GM18498 (cell line): Measurements from ENCODE around the gene TMEM51.
"Not testable (repeated sequence)": the region's sequence is repeated elsewhere in the genome, so short reads cannot be mapped to it uniquely, and the experiment has no call there.

Source experiments
- ATAC-seq: cut with Tn5 transposase; IDR thresholded peaks from one replicate; pipeline ENCODE4 v1.9.1; 2021; ENCODE audit warnings: mild to moderate bottlenecking, moderate library complexity; ENCODE audit not compliant: unreplicated experiment

Gene TMEM51

DNA sequence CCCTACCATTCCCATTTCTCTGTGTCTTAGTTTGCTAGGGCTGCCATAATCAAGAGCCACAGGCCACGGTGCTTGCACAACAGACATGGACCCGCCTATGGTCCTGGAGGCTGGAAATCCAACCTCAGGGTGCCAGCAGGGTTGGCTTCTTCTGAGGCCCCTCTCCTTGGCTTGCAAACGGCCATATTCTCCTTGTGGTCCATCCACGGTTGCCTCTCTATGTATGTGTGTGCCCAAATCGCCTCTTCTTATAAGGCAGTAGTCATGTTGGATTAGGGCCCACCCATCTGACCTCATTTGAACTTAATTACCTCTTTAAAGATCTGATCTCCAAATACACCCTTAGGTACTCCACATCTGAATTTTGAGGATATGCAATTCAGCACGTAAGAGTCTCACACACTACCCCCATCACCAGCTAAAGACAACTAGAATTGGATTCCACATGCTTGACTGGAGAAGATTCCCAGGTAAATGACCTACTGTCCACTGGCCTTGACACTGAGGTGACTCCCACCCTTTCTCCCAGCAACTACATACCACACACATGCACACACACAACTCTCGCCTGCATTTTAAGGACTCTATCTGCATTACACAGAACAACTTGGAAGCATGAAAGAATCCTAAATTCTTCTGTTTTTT, 28.3 kb upstream of the TMEM51 start:
- ATAC-seq = no peak

DNA sequence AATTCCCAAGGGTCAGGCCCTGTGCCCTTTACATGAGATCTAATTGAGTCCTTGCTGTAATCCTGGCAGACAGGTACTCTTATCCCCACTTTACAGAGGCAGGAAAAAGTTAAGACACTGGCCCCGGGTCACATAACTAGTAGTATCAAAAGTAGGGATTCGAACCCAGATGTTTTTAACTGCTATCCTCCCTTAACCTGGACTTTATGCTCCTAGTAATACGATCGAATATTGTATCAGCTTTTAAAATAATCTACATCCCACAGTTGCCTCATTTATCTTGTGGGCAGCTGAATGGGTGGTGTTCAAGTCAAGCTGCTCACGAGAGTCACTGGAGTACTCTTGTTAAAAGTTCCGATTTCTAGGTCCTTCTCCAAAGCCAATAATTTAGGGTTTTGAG, 25.5 kb upstream of the TMEM51 start:
- ATAC-seq = no peak

DNA sequence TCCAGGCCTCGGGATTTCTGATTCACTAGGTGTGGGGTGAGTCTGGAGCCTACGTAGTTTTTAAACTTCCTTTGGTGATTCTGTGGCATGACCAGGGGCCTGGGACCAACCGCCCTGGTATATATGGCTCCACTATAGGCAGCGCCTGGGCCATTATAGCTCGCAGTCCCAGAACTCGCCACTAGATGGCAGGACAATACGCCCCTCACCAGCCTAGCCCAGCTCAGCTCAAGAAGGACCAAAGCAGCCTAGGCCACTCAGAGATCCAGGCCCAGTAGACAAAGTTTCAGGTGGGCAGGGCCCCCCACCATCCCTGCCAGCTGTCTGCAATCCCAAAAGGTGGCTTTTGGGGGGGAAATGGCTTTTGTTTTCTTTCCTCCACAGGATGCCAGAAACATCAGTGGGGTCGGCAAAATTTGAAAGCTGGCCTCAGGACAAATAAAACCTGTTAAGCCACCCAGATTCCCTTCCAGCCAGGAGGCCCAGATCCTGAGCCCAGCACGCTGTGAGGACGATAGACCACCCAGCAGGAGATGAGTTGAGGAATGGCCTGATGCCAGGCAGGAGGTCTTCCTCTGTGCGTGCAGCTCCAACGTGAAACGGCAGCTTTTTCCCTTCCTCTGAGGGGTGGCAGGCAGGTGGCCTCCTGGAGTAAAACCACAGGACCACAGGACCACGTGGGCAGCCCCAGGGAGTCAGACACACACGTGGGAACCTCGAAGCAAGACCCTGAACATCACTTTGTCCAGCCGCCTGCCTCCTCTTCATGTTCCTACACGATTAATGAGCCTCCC, 24.8 kb upstream of the TMEM51 start:
- ATAC-seq = no peak

DNA sequence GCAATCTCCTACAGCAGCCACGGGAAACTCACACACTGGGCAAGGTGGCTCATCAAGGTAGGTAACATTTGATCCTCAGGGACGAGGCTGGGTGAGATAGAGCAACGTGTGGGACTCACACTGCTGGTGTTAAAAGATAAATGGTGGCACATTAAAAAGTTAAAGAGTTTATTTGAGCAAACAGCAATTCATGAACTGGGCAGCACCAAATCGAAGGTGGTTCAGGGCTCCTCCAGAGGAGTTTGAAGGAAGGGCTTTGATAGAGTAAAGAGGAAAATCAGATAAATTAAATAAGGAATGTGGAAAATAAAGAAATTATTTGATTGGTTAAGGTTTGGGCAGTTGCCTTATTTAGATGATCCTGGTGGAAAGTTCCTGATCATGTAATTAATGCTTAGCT, 23.6 kb upstream of the TMEM51 start:
- ATAC-seq = no peak

DNA sequence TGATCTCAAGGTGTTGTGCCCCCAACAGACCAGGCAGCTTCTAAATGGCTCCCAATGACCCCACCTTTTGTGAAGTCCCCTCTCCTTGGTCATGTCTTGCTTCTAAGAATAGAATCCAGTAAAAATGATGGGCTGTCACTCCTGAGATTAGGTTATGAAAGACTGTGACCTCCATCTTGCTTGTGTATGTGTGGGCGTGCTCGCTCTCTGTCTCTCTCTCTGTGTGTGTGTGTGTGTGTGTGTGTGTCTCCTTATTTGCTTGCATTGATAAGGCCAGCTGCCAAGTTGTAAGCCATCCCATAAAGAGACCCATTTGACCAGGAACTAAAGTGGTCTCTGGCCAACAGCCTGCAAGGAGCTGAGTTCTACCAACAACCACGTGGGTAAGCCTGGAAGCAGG, 22.9 kb upstream of the TMEM51 start:
- no peak for ATAC-seq

DNA sequence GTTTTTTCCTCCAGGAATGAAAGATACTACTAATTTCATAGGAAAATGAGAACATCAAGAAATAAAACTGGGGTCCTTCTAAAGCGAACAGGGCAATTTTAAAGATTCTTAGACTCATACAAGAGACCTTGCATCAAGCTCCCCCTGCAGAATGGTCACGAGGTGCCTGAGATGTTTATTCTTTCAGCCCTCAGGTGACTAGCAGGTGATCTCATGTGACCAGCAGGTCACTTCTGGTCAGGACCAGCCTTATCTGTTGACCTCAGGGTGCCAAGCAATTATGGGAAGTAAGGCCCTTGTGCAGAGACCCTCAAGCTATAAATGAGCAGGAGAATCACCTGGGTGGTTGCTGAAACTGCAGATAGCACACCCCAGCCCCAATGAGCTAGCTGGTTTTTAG, 20.6 kb upstream of the TMEM51 start:
- ATAC-seq = no peak

DNA sequence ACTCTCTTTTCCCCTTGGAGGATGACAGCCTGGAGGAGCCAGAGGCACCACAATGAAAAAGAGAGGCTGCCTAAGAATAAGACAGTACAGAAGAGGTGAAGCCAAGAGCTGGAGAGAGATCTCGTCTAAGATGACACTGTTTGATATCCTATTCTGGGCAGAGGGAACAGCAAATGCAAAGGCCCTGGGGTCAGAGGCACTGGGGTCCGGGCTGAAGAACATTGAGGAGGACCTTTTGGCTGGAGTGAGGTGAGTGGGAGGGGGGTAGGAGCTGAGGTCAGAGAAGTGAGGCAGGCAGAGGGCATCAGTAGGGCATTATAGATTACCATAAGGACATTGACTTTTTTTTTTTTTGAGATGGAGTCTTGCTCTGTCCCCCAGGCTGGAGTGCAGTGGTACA, 19.3 kb upstream of the TMEM51 start:
- no peak for ATAC-seq

DNA sequence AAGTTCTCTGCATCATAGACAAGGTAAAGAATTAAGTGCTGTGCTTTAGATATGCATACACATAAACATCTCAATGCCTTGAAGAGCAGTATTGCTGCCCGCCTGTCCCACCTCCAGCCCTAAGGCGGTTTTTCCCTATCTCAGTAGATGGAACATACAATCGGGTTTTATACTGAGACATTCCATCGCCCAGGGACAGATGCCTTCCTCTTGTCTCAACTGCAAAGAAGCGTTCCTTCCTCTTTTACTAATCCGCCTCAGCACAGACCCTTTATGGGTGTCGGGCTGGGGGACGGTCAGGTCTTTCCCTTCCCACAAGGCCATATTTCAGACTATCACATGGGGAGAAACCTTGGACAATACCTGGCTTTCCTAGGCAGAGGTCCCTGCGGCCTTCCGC, 17.9 kb upstream of the TMEM51 start:
- not testable (repeated sequence) for ATAC-seq

DNA sequence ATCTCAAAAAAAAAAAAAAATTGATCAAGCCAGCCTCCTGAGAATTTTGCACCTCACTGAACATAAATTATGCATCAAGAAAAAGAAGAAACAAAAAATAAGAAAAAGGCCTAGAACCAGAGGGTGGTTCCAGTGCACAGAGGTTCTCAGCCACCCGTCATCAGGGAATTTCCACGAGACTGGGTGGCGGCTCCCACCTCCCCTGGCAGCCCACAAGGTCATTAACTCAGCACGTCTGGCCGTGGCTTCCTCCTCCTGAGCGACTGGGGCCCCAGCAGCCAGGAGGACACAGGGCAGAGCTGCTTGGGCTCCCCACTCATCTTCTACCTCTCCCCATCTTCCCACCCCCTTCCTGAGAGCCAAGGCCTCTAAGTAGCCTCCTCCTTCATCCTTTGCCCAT, 15.7 kb upstream of the TMEM51 start:
- no peak for ATAC-seq

DNA sequence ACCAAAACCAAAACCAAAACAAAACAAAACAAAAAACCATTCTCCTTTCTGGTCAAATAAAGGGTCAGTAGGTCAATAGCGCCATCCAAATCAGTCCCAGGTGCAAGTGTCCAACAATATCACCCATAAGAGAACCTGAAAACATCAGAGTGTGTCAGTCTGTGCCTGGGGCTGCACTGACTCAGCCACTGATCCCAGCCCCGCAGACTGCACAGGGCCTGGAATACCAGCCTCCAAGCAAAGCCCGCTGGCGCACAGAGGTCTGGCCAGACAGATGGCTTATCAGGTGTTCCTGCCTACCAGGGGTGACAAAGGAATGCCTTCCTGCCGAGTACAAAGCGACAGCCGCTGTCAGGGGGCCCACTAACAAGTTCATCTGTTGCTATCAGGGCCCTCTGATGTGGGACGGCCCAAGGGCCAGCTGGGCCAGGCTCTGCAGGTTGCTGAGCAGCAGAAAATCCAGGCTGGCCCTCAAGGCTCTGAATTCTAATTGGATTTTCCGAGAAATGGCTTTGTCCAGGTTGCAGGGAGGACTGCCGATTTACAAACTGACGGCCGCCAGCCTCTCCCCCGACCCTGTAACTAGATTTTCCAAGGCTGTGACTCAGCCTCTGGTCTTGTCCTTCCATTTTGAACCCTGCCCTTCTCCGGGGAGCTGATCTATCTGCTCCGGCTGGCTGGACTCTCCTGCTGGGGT, 13.7 kb upstream of the TMEM51 start:
- ATAC-seq = no peak

DNA sequence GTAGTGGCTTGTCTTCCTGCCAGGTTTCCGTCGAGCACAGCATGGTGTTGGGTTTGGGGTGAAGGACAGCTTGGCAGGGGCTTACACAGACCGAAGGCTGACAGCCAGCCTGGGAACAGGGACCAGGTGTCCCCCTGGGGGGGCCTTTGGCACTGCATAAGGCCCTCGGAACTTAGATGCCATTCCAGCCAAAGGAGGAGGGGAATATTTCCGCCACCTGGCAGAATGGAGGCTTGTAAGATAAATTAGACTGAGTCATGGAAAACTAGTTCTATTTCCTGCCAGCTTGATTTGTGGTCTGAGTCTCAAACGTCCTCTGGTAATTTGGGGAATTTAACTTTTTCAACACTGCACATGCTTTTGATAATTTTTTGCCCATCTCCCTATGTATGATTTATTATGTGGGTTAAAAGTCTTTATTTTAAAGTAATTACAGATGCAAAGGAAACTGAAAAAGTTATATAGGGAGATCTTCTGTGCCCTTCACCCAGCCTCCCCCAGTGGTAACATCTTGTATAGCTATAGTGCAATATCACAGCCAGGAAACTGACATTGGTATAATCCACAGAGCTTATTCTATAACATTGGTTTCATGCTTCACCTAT, 11.5 kb upstream of the TMEM51 start:
- no peak for ATAC-seq

DNA sequence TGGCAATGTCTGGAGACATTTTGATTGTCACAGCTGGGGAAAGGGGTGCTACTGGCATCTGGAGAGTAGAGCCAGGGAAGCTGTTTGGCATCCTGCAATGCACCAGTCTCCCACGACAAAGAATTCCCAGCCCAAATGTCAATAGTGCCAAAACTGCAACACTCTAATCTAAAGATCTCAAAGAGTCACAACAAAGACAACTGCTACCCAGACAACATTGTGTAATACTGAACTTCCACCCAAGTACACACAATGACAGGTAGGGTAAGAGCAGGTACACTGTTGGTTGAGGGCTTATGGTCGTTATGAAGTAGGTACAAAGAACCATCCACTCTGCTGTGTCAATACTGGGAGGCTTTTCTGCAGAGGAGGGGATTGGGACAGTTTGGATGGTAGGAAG, 8.2 kb upstream of the TMEM51 start:
- ATAC-seq = no peak

DNA sequence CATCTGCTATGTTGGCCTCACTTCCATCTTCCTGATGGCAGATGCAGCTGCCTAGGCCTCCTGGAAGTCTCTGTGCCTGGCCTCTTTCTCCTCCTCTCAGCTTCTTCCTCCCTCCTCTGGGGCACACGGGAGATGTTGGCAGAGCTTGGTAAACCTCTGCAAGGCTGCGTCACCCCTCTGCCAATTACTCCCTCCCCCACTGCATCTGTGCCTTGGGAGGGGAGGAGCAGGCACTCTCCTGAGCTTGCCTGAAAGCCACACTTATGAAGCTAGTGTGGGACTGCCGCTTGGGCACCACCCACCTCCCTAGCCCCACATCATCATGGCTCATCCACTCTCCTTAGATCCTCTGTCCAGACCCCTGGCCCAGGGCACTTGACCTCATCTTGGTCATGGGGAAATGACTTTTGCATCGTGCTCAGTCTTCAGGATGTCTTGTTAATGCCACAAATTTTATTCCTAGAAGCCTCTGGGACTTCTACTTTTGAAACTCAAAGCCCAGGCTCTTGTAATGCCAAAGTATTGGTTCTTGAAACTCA, 7.3 kb upstream of the TMEM51 start:
- ATAC-seq = no peak

DNA sequence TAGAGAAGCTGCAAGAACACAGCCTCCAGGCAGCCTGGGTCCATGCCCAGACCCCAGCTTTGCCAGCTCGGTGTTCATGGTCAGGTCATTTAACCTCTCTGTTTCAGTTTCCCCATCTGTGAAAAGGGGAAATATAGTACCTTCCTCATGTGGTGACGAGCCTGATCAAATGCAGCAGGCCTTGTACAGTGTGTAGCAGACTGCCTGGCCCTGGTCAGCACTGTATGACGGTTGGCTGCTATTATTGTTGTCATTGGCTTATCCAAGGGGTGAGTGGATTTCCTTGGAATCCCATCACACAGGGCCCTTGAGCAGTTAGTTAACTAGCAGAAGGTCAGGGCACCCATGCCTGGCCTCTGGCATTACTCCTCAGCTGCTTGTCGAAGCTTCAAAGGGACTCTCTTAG, 6.6 kb upstream of the TMEM51 start:
- no peak for ATAC-seq

DNA sequence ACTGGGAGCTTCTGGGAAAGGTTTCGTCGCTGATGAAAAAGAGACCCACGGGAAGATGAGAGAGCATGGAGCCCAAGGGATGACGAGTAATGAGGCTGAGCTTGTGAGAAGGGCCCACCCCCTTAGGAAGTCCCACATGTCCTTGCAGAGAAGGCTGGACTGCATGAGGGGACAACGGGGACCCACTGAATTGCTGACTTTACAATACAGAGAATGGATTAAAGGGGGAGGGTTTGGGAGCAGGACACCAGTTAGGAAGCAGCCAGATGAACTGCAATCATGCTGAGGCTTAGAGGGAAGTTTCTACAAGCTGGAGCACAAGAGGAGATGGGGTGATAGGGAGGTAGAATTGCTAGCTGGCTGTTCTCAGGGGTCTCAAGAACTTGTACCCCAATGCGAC, 5.5 kb upstream of the TMEM51 start:
- no peak for ATAC-seq

DNA sequence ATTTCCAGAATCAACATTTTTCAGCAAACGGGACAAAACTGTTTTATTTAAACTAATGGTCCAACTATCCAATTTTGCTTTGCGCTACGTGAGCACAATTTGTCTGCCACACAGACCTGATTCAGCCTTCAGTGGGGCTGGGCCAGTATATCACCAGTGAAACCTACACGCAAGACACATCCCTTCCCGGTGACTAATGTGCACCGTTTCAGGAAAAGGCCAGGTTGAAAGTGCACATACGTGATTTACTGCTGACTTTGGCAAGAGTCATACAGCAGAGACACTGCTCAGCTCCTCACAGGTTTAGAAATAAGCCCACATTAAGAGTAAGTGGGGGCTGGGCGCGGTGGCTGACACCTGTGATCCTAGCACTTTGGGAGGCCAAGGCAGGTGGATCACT, 5.1 kb upstream of the TMEM51 start:
- ATAC-seq = no peak

DNA sequence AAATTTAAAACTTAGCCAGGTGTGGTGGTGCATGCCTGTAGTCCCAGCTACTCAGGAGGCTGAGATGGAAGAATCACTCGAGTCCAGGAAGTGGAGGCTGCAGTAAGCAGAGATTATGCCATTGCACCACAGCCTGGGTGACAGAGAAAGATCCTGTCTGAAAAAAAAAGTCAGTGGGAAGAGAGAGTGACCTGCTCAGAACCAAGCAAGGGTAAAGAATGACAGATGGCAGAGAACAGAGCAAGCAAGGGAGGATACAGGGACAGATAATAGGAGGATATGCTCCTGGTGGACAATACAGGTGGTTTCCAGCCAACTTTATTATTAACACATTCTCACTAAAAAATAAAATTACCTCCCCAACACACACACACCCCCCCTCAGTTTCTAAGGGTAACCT, 4.6 kb upstream of the TMEM51 start:
- no peak for ATAC-seq

DNA sequence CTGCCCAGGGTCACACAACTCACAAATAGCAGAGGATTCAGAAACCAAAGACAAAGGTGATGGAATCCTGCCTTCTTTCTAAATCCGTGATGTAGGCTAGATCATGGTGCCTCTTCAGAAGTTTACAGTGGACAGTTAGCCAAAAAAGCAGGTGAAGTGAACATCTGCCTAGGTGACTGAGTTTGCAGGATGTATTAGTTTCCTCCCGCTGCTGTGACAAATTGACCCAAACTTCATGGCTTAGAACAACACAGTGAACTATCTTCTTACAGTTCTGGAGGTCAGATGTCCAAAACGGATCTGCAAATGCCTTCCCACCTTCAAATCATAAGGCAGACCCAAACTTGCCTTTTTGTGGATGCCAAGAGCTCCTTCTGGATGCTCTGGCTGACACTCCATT, 3.2 kb upstream of the TMEM51 start:
- ATAC-seq = no peak

DNA sequence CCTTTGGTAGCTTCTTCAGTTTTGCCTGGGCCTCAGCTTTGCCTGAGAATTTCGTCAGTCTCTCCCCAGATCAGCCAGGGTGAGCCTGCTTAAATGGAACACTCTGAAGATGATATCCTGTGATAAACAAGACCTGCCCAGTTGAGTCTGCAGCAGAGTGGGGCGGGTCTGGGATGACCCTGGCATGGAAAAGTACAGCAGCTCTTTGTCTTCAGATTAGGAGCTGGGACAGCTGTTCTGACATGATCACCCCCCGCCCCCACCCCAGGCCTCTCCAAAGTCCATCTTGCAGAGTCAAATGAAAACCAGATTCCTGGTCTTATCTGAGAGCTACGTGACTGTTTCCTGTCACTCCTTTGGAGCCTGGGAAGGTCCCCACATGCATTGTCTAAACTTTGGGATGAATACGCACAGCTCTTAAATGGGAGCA, 2.2 kb upstream of the TMEM51 start:
- no peak for ATAC-seq

DNA sequence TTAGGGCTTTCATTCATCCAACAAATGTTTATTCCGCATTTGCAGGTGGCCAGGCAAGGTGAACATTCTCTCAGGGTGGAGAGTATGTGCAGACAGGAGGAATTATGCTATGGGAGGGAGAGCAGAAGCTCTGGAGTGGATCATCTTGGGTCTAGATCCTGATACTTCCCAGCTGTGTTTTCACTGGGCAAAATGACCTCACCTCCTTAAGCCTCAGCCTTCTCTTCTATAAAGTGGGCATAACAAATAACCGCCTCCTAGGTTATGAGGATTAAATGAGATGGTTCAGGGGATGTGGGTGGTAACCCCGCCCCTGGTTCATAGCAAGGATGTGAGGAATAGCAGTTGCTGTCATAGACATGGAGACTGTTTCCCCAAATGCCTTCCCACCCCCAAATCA, 1.7 kb upstream of the TMEM51 start:
- ATAC-seq = no peak
